Measurements from ENCODE around the gene PLCG2.

Gene PLCG2

DNA sequence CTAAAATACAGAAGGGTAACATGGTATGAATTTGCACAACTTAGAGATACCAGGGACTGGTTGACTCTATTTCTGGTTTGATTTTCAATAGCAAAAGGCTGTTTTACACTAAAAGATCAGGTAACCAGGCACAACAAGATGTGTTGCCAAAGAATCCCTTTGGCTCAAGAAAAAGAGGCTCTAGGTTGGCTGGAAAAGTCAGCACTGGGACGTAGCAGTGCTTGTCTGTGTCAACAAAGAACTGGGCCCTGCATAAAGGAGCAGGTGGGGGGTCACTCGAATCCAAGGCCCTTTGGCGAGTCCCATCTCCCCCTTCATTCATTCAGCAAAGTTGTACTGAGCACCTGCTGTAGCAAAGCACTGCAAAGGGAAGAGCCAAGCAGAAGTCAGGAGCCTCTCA, 213.8 kb downstream of the PLCG2 start:
- Histone ChIP-seq H3K27ac (no peak overlapping the region), H3K4me2 (no peak overlapping the region), H3K9me3 (replicated peaks in 1 of 11) (no peaks in the 10 kb centered on the region), H3K36me3 (no peaks in the 10 kb centered on the region), H4K20me1 (no peaks in the 10 kb centered on the region), H3K4me1 (no peaks in the 10 kb centered on the region), H3K9ac (no peak overlapping the region), H3K4me3 (no peak overlapping the region), H3K27me3 (no peaks in the 10 kb centered on the region)
- no peak for TF ChIP-seq Cebpa-rat (IDR thresholded peaks at IDR 0.05)

DNA sequence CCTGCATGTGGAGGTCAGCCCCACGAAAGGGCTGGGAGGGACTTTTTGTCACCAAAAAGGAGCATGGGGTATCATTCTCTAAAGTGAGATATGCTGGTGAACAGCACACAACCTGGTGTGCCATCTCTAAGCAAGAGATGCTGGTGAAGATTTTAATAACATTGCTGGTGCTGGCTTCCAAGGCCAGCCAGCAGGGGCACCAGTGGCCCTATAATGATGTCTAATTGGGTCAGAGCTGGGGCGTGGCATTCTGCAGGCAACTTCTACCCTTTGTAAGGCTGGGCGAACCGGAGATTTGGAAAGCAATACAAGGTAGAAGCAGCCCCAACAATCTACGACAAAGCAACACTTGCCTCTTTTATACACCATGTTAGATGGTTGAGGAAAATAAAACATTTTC, 215.4 kb downstream of the PLCG2 start:
- TF ChIP-seq Cebpa-rat (IDR thresholded peaks at IDR 0.05): no peak
- no peaks in the 10 kb centered on the region for H4K20me1 ChIP-seq
- H3K4me1 ChIP-seq: no peaks in the 10 kb centered on the region
- no peak overlapping the region for H3K4me2 ChIP-seq
- no peaks in the 10 kb centered on the region for H3K9me3 ChIP-seq (replicated peaks in 1 of 11)
- no peak overlapping the region for H3K27ac ChIP-seq
- H3K9ac ChIP-seq: no peak overlapping the region
- H3K4me3 ChIP-seq: no peak overlapping the region
- no peaks in the 10 kb centered on the region for H3K27me3 ChIP-seq
- H3K36me3 ChIP-seq: no peaks in the 10 kb centered on the region

DNA sequence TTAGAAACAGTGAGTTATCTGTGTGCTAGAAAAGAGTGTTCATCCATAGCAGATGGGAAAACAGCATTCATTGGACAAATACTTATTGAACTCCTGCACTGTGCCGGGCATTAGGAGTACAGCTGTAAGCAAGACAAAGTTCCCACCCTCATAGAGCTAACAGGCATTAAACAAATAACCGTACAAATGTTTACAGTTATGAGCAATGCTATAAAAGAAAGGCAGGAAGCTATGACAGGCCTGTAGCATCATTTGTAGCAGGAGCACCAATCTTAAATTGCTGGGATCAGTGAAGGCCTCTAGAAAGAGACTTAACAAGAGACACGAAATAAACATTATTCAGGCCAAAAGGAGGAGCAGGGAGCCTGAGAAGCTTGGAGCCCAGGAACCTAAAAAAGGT, 216.6 kb downstream of the PLCG2 start:
- Histone ChIP-seq H4K20me1 (no peaks in the 10 kb centered on the region), H3K36me3 (no peaks in the 10 kb centered on the region), H3K4me3 (no peak overlapping the region), H3K4me1 (no peaks in the 10 kb centered on the region), H3K4me2 (no peak overlapping the region), H3K9ac (no peak overlapping the region), H3K9me3 (replicated peaks in 1 of 11) (no peaks in the 10 kb centered on the region), H3K27ac (no peak overlapping the region), H3K27me3 (no peaks in the 10 kb centered on the region)
- no peak for TF ChIP-seq Cebpa-rat (IDR thresholded peaks at IDR 0.05)

- Histone ChIP-seq H3K9me3 (replicated peaks in 1 of 11) (no peaks in the 10 kb centered on the region), H3K9ac (no peak overlapping the region), H3K36me3 (no peaks in the 10 kb centered on the region), H3K27me3 (no peaks in the 10 kb centered on the region), H3K4me3 (no peak overlapping the region), H3K27ac (no peak overlapping the region), H3K4me2 (no peak overlapping the region), H3K4me1 (no peaks in the 10 kb centered on the region), H4K20me1 (no peaks in the 10 kb centered on the region)
- TF ChIP-seq Cebpa-rat (IDR thresholded peaks at IDR 0.05): no peak
Measured at GRCh38 chr16:81996664-81997509, 217.8 kb downstream of the PLCG2 start.

DNA sequence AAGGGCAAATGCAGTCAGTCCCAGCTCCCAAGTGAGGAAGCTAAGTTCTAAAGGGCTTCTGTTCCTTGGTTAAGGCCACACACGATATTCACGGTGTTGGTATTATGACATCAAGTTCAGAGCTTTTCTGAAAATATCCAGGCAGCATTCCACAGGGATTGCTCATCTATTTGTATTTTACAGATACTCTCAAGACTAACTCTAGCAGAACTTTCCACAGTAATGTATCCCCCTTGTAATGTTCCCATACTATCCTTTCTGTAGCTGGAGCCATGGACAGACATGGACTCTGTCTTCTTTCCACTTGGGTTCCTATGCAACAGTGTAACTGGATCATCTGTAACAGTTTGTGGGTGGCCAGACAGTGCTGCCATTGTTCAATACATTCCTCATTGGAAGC, 218.6 kb downstream of the PLCG2 start:
- Histone ChIP-seq H4K20me1 (no peaks in the 10 kb centered on the region), H3K36me3 (no peaks in the 10 kb centered on the region), H3K4me3 (no peak overlapping the region), H3K4me1 (no peaks in the 10 kb centered on the region), H3K4me2 (no peak overlapping the region), H3K9ac (no peak overlapping the region), H3K27me3 (no peaks in the 10 kb centered on the region), H3K9me3 (replicated peaks in 1 of 11) (no peaks in the 10 kb centered on the region), H3K27ac (no peak overlapping the region)
- TF ChIP-seq Cebpa-rat (IDR thresholded peaks at IDR 0.05): no peak

DNA sequence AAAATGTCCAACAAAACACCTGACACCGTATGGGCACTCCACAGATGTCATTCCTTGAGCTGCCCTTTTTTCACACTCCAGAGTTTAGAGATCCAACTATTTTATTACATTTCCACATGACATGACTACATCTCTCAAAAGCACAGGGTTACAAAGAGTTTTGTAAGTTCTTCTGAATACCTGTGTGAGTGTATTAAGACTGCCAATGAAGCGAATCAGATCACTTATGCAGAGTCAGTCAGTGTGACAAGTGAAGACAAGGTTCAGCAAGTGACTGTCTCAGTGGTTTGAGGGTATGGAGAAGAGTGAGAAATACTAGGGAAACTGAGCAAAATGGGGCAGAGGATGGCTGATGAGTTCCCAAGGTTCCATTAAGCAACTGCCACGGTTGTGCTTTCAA, 223.7 kb downstream of the PLCG2 start:
- TF ChIP-seq Cebpa-rat (IDR thresholded peaks at IDR 0.05): no peak
- Histone ChIP-seq H4K20me1 (no peaks in the 10 kb centered on the region), H3K4me1 (no peaks in the 10 kb centered on the region), H3K4me3 (no peak overlapping the region), H3K27ac (no peak overlapping the region), H3K36me3 (peaks cover 0 to 4% (median 0%) of the 10 kb centered on the region in 11 experiments; a peak in 2 of 22 replicates), H3K9ac (no peak overlapping the region), H3K9me3 (replicated peaks in 1 of 11) (peaks cover 11 to 16% (median 14%) of the 10 kb centered on the region in 11 experiments), H3K4me2 (no peak overlapping the region), H3K27me3 (no peaks in the 10 kb centered on the region)

DNA sequence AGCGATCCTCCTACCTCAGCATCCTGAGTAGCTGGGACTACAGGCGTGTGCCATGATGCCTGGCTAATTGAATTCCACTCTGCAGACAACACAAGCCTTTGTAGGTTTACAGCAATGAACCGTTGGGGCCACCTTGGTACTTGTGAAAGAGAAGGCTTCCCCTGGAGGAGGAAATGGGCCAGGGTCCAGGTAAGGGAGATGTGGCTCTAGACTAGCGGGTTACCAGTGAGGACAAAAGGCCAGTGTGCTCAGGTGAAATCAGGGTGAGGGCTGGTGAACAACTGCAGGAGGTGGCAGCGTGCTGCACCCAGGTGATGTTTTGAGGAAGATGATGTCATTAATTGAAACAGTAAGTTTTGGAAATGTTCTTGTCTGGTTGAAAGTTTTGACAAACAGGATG, 225.5 kb downstream of the PLCG2 start:
- TF ChIP-seq Cebpa-rat (IDR thresholded peaks at IDR 0.05): no peak
- no peak overlapping the region for H3K9ac ChIP-seq

DNA sequence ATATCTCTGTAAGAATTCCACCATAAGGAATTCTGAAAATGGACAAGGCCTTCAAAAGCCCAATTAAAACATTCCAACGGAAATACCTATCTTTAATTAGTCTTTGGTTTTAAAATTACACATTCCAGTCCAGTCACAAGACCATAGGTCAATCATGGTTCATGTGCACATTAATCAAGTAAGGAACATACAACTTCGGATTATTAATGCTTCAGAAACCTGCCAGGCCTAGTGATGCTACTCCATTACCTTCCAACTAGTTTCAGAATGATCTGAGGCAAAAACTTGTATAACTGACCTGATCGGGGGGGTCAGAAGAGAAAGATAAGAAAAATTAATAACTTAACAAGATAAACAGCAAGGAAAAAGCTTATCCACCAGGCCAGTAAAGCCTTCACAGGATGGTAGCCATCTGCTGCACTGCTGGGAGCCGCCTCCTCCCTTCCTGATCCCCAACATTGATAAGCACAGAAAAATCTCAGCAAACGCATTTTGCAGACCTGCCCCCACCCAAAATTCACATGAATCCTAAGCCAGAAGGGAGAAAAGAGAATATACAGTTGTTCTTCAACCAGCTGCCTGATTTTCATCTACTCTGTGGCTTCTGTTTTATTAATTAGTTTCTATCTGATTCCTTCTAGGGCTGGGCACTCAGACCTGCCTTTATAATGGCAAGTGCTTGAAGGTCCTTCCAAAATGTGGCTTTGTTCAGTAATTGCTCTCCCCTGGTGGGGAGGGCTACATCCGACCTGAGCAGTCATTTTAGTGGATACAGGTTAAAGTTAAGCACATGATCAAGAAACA, 226.1 kb downstream of the PLCG2 start:
- Histone ChIP-seq H3K9me3 (replicated peaks in 1 of 11) (peaks cover 35 to 40% (median 38%) of the 10 kb centered on the region in 11 experiments), H3K36me3 (peaks cover 0 to 9% (median 0%) of the 10 kb centered on the region in 11 experiments; a peak in 3 of 22 replicates), H3K27ac (no peak overlapping the region), H3K4me3 (no peak overlapping the region), H3K27me3 (no peaks in the 10 kb centered on the region), H3K4me1 (no peaks in the 10 kb centered on the region), H3K4me2 (no peak overlapping the region), H3K9ac (no peak overlapping the region), H4K20me1 (no peaks in the 10 kb centered on the region)
- no peak for TF ChIP-seq Cebpa-rat (IDR thresholded peaks at IDR 0.05)

More for the DNA sequence above, 225.5 kb downstream of the PLCG2 start:
- peaks cover 0 to 9% (median 0%) of the 10 kb centered on the region in 11 experiments; a peak in 3 of 22 replicates for H3K36me3 ChIP-seq
- no peaks in the 10 kb centered on the region for H4K20me1 ChIP-seq
- H3K4me1 ChIP-seq: no peaks in the 10 kb centered on the region
- H3K27me3 ChIP-seq: no peaks in the 10 kb centered on the region
- H3K9me3 ChIP-seq (replicated peaks in 1 of 11): peaks cover 29 to 34% (median 32%) of the 10 kb centered on the region in 11 experiments
- H3K4me2 ChIP-seq: no peak overlapping the region
- no peak overlapping the region for H3K4me3 ChIP-seq
- H3K27ac ChIP-seq: no peak overlapping the region

DNA sequence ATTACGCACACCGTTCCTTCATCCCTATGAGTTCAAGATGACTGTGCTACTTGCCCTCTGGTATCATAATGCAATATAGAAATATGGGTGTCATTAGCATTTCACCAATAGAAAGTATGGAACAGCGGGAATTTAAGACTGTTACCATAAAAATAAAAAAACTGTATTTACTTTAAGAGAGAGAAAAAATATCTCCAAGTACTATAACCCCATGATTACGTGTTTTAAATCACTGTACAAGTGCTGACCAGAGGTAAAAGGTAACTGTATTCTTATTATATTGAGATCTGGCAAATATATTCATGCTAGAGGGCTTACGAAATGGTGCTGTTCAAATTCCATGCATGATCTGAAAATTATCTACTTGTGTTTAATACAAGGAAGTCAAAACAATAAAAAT, 226.9 kb downstream of the PLCG2 start:
- H3K27ac ChIP-seq: no peak overlapping the region
- H3K27me3 ChIP-seq: no peaks in the 10 kb centered on the region
- peaks cover 0 to 9% (median 0%) of the 10 kb centered on the region in 11 experiments; a peak in 3 of 22 replicates for H3K36me3 ChIP-seq
- no peaks in the 10 kb centered on the region for H3K4me1 ChIP-seq
- no peak overlapping the region for H3K4me3 ChIP-seq
- no peaks in the 10 kb centered on the region for H4K20me1 ChIP-seq
- H3K9me3 ChIP-seq (replicated peaks in 1 of 11): peaks cover 43 to 48% (median 46%) of the 10 kb centered on the region in 11 experiments
- no peak overlapping the region for H3K4me2 ChIP-seq
- no peak for TF ChIP-seq Cebpa-rat (IDR thresholded peaks at IDR 0.05)
- H3K9ac ChIP-seq: no peak overlapping the region

Data from BLaER1 treated with 17β-estradiol and CSF1 and Interleukin-3, amounts not matched to agents 10 nM and 100 nM (cell line).